GM19351 (cell line): Measurements from ENCODE around the gene GBF1.

Experiments used
- ATAC-seq: cut with Tn5 transposase; IDR thresholded peaks from one replicate; pipeline ENCODE4 v1.9.1; 2021; ENCODE audit warnings: mild to moderate bottlenecking, moderate library complexity; ENCODE audit not compliant: unreplicated experiment

GBF1 gene

GRCh38 chr10:102394079-102394800 is 148.9 kb downstream of the GBF1 start:
- peak; percentile 74 for ATAC-seq

GRCh38 chr10:102394801-102395399 is 149.6 kb downstream of the GBF1 start:
- ATAC-seq = no peak

GRCh38 chr10:102395400-102396316 is 150.3 kb downstream of the GBF1 start, which contains the start of gene NFKB2:
Gene NFKB2 (plus strand): TSS chr10:102395705. CDS start chr10:102395960, 255 bp downstream.
- no peak for ATAC-seq

- no peak for ATAC-seq
Measured at GRCh38 chr10:102396317-102396650, 151.0 kb downstream of the GBF1 start.

- no peak for ATAC-seq
Measured at GRCh38 chr10:102396730-102397151, 151.4 kb downstream of the GBF1 start.

GRCh38 chr10:102397222-102398171 is 152.2 kb downstream of the GBF1 start:
- ATAC-seq = no peak

GRCh38 chr10:102398172-102399020 is 153.1 kb downstream of the GBF1 start:
- ATAC-seq = no peak

- peak; percentile 43 for ATAC-seq
Measured at GRCh38 chr10:102399217-102400021, 154.1 kb downstream of the GBF1 start.

GRCh38 chr10:102400076-102400475 is 154.7 kb downstream of the GBF1 start:
- no peak for ATAC-seq

GRCh38 chr10:102400598-102401341 is 155.4 kb downstream of the GBF1 start:
- ATAC-seq = no peak

- no peak for ATAC-seq
Measured at GRCh38 chr10:102401342-102401654, 156.0 kb downstream of the GBF1 start.

GRCh38 chr10:102401735-102402511 is 156.6 kb downstream of the GBF1 start:
- no peak for ATAC-seq

GRCh38 chr10:102402512-102402896 is 157.2 kb downstream of the GBF1 start:
- no peak for ATAC-seq

GRCh38 chr10:102403115-102403514 is 157.8 kb downstream of the GBF1 start:
- ATAC-seq = no peak

- no peak for ATAC-seq
Measured at GRCh38 chr10:102404361-102405107, 159.2 kb downstream of the GBF1 start.

GRCh38 chr10:102405108-102405571 is 159.8 kb downstream of the GBF1 start:
- no peak for ATAC-seq

- ATAC-seq = no peak
Measured at GRCh38 chr10:102405632-102406031, 160.3 kb downstream of the GBF1 start.
